H1 (cell line): Measurements from ENCODE around the gene JPT1. TPM values are rescaled to one million over a fixed set of nuclear protein-coding genes. Genes with fewer than 3 reads are reported as not detected.

Experiments used
- CTCF ChIA-PET: fragments of 300-600 bp; sonication (Branson Sonifier 250); formaldehyde crosslinking; loops from one replicate; lab custom pipeline; 2021; ENCODE audit not compliant: partially characterized antibody; lab: Charles Lee
- POLR2A ChIA-PET: fragments of 300-600 bp; sonication (Branson Sonifier 250); formaldehyde crosslinking; loops from one replicate; lab custom pipeline; 2021; ENCODE audit warnings: inconsistent platforms; ENCODE audit not compliant: partially characterized antibody; lab: Charles Lee
- DNase-seq, 2 experiments: peaks; one replicate each; pipeline versions ENCODE4 v3.0.0 to v3.0.0-alpha.2; 2010 to 2022; ENCODE audit warnings: low spot score in 2 of 2, low read depth in 1 of 2, mixed read lengths in 1 of 2
- FAIRE-seq: peaks from 2 replicates; lab custom pipeline; 2011; peaks lifted over from hg19 to GRCh38; lab: Jason Lieb, UNC
- H2AFZ ChIP-seq: 2 replicates; pipeline ENCODE4 v1.8.1; 2012; ENCODE audit warnings: low read length, inconsistent platforms
- H2AK5ac ChIP-seq: 2 replicates; pipeline ENCODE4 v1.6.1; 2013; ENCODE audit warnings: low read depth, low read length
- H2BK120ac ChIP-seq: replicated peaks from 2 replicates; pipeline ENCODE3; 2013; ENCODE audit warnings: low read depth, low read length, inconsistent platforms
- H2BK12ac ChIP-seq: 2 replicates; pipeline ENCODE4 v1.6.1; 2013; ENCODE audit warnings: low read depth, low read length
- H2BK15ac ChIP-seq: 2 replicates; pipeline ENCODE4 v1.6.1; 2013; ENCODE audit warnings: low read length
- H2BK20ac ChIP-seq: 2 replicates; pipeline ENCODE4 v1.6.1; 2013; ENCODE audit warnings: low read length
- H2BK5ac ChIP-seq: 2 replicates; pipeline ENCODE4 v1.6.1; 2013; ENCODE audit warnings: low read depth, low read length
- H3K14ac ChIP-seq: 2 replicates; pipeline ENCODE4 v1.6.1; 2013; ENCODE audit warnings: inconsistent platforms; ENCODE audit not compliant: insufficient read length
- H3K18ac ChIP-seq: 2 replicates; pipeline ENCODE4 v1.6.1; 2013; ENCODE audit warnings: low read length; ENCODE audit errors: extremely low read depth
- H3K23ac ChIP-seq: 2 replicates; pipeline ENCODE4 v1.6.1; 2013; ENCODE audit warnings: inconsistent platforms; ENCODE audit not compliant: insufficient read length
- H3K23me2 ChIP-seq: 2 replicates; pipeline ENCODE4 v1.6.1; 2013; ENCODE audit warnings: low read depth, low read length
- H3K27ac ChIP-seq: 2 replicates; pipeline ENCODE4 v1.6.1; 2011; ENCODE audit warnings: low read depth, low read length, inconsistent platforms
- H3K27me3 ChIP-seq, 4 experiments: replicated peaks in 1 of 4; 1 replicate in 1 of 4; 2 replicates in 3 of 4; pipeline versions ENCODE4 v1.6.1 to v1.8.1; 2011 to 2013; ENCODE audit warnings: low read length in 3 of 4, mild to moderate bottlenecking in 3 of 4, inconsistent platforms in 2 of 4, mixed read lengths in 2 of 4, moderate library complexity in 1 of 4; ENCODE audit not compliant: control insufficient read depth in 3 of 4, insufficient read depth in 3 of 4; ENCODE audit errors: extremely low read depth in 1 of 4
- H3K36me3 ChIP-seq, 4 experiments: 2 replicates each; pipeline versions ENCODE4 v1.6.1 to v1.8.1; 2011 to 2013; ENCODE audit warnings: mild to moderate bottlenecking in 4 of 4, low read length in 3 of 4, moderate library complexity in 2 of 4, control low read depth in 1 of 4, inconsistent platforms in 1 of 4; ENCODE audit not compliant: insufficient read depth in 4 of 4, control insufficient read depth in 2 of 4
- H3K4ac ChIP-seq: replicated peaks from 2 replicates; pipeline ENCODE3; 2013; ENCODE audit warnings: low read length, low read depth, mixed read lengths, inconsistent platforms; ENCODE audit not compliant: insufficient read length
- H3K4me1 ChIP-seq, 4 experiments: replicated peaks in 1 of 4; 1 replicate in 1 of 4; 2 replicates in 3 of 4; pipeline versions ENCODE4 v1.6.1 to v1.8.1; 2011 to 2013; ENCODE audit warnings: low read length in 3 of 4, inconsistent platforms in 2 of 4, mixed read lengths in 1 of 4; ENCODE audit not compliant: insufficient read depth in 4 of 4, control insufficient read depth in 3 of 4
- H3K4me2 ChIP-seq, 2 experiments: 2 replicates each; pipeline versions ENCODE4 v1.6.1 to v1.8.1; 2011 to 2013; ENCODE audit warnings: low read depth in 2 of 2, low read length in 2 of 2, control low read depth in 1 of 2, inconsistent platforms in 1 of 2, mild to moderate bottlenecking in 1 of 2; ENCODE audit not compliant: insufficient read depth in 1 of 2
- H3K4me3 ChIP-seq, 4 experiments: fragments of 200-600, 300-600 bp in 1 of 4; sonication (generic), shearing (Covaris generic), sonication (Bioruptor Twin) in 1 of 4; 2 replicates each; pipeline versions ENCODE4 v1.5.1 to v1.8.1; 2011 to 2016; ENCODE audit warnings: low read length in 4 of 4, low read depth in 3 of 4, control low read depth in 2 of 4, inconsistent platforms in 2 of 4, mild to moderate bottlenecking in 2 of 4, mixed read lengths in 1 of 4, moderate library complexity in 1 of 4; ENCODE audit not compliant: insufficient read depth in 2 of 4; ENCODE audit errors: extremely low read depth in 1 of 4
- H3K56ac ChIP-seq: replicated peaks from 2 replicates; pipeline ENCODE3; 2013; ENCODE audit warnings: low read depth, mild to moderate bottlenecking, mixed read lengths, low read length, inconsistent platforms; ENCODE audit not compliant: insufficient read length
- H3K79me1 ChIP-seq: 2 replicates; pipeline ENCODE4 v1.6.1; 2013; ENCODE audit warnings: low read depth, low read length, control low read depth
- H3K79me2 ChIP-seq, 2 experiments: 2 replicates each; pipeline versions ENCODE4 v1.6.1 to v1.8.1; 2012 to 2013; ENCODE audit warnings: low read length in 2 of 2, mild to moderate bottlenecking in 2 of 2, inconsistent platforms in 1 of 2; ENCODE audit not compliant: insufficient read depth in 2 of 2, control insufficient read depth in 1 of 2
- H3K9ac ChIP-seq, 4 experiments: replicated peaks in 1 of 4; 1 replicate in 1 of 4; 2 replicates in 3 of 4; pipeline versions ENCODE4 v1.6.1 to v1.8.1; 2011 to 2013; ENCODE audit warnings: low read depth in 3 of 4, low read length in 3 of 4, control low read depth in 2 of 4, mild to moderate bottlenecking in 2 of 4, moderate library complexity in 2 of 4, inconsistent platforms in 1 of 4; ENCODE audit errors: extremely low read depth in 1 of 4
- H3K9me3 ChIP-seq, 2 experiments: 2 replicates each; pipeline versions ENCODE4 v1.6.1 to v1.8.1; 2012 to 2013; ENCODE audit warnings: mild to moderate bottlenecking in 2 of 2, moderate library complexity in 2 of 2, control low read depth in 1 of 2, inconsistent platforms in 1 of 2, low read depth in 1 of 2, low read length in 1 of 2, mixed read lengths in 1 of 2; ENCODE audit not compliant: insufficient read depth in 2 of 2
- H4K20me1 ChIP-seq, 2 experiments: replicated peaks in 1 of 2; 2 replicates each; pipeline versions ENCODE3 to v1.8.1; 2011 to 2013; ENCODE audit warnings: inconsistent platforms in 2 of 2, low read length in 2 of 2, mild to moderate bottlenecking in 1 of 2; ENCODE audit not compliant: insufficient read depth in 2 of 2, control insufficient read depth in 1 of 2
- H4K5ac ChIP-seq: 2 replicates; pipeline ENCODE4 v1.6.1; 2013; ENCODE audit warnings: low read length, low read depth, mixed read lengths, inconsistent platforms; ENCODE audit not compliant: insufficient read length
- H4K8ac ChIP-seq: 2 replicates; pipeline ENCODE4 v1.8.0; 2013; ENCODE audit warnings: mild to moderate bottlenecking, moderate library complexity, low read length, inconsistent platforms; ENCODE audit not compliant: insufficient read depth; ENCODE audit errors: extremely low read depth
- H4K91ac ChIP-seq: replicated peaks from 2 replicates; pipeline ENCODE3; 2013; ENCODE audit warnings: low read length, mixed read lengths, inconsistent platforms; ENCODE audit not compliant: insufficient read length
- NRF1 ChIP-seq: IDR thresholded peaks from 2 replicates; pipeline ENCODE4 v1.6.1; 2011; ENCODE audit warnings: mild to moderate bottlenecking, low read depth, low read length, improper control_type of control experiment
- POLR2AphosphoS5 ChIP-seq: IDR thresholded peaks from 2 replicates; pipeline ENCODE4 v1.6.1; 2011; ENCODE audit warnings: low read depth, low read length
- RBBP5 ChIP-seq: IDR thresholded peaks from 2 replicates; pipeline ENCODE4 v1.7.1; 2012; ENCODE audit warnings: low read depth, mild to moderate bottlenecking, inconsistent platforms, low read length, moderate library complexity, borderline replicate concordance
- SP2 ChIP-seq: IDR thresholded peaks from 2 replicates; pipeline ENCODE4 v1.6.1; 2012; ENCODE audit warnings: mild to moderate bottlenecking, low read length, inconsistent platforms
- WGBS, 2 experiments: shearing (Covaris generic) in 1 of 2; methylation state at CpG; one replicate each; pipeline versions ENCODE4 v1.1.6 to v1.1.7; 2013 to 2015; ENCODE audit warnings: low lambda C conversion rate in 2 of 2, mixed read lengths in 2 of 2, inconsistent platforms in 1 of 2, low coverage in 1 of 2, missing lambda C conversion rate in 1 of 2; ENCODE audit not compliant: insufficient replicate concordance in 2 of 2, insufficient coverage in 1 of 2, insufficient read length in 1 of 2; ENCODE audit errors: extremely low coverage in 1 of 2, missing lambda C conversion rate in 1 of 2; 5-methylcytosine and 5-hydroxymethylcytosine counted together
- polyA plus RNA-seq, 7 experiments: library from polyadenylated mRNA; depleted of rRNA in 3 of 7; stranded (reverse) in 5 of 7; unstranded in 2 of 7; fragments of >200 nt in 5 of 7; fragments of 200-250 nt in 2 of 7; gene quantifications; 1 replicate in 5 of 7; 2 replicates in 1 of 7; 4 replicates in 1 of 7; pipeline versions ENCODE4 v1.2.1 to v1.2.3, GENCODE V29; 2011 to 2013; ENCODE audit warnings: missing spikeins in 2 of 7, mixed read lengths in 2 of 7
- total RNA-seq: library from RNA; stranded (reverse); fragmentation: NEBNext Ultra II Directional; extraction: Animal tissue kit (Norgen Biotek cat#: 25700); gene quantifications from 2 replicates; pipeline ENCODE4 v1.2.1, GENCODE V29; 2021

JPT1 gene
- total and polyA plus RNA-seq, 2 of the 8 experiments (the other 6 are each of a cell fraction or from before 2014, with no cell fraction given): 154 to 369 TPM

- H4K91ac ChIP-seq: no peak overlapping the region
- H4K20me1 ChIP-seq: peaks cover 12 to 15% of the 10 kb centered on the region in 2 experiments
- no peaks in the 10 kb centered on the region for H3K9me3 ChIP-seq
- H3K4me3 ChIP-seq: no peak overlapping the region
- 97% methylated on average over 9 of the region's 11 CpGs; no CpG with 5 or more reads in 1 of the 2 experiments for WGBS, 2 experiments
- H2BK15ac ChIP-seq: no peak overlapping the region
- no peak overlapping the region for H3K4me2 ChIP-seq
- no peak overlapping the region for H2BK5ac ChIP-seq
- H3K14ac ChIP-seq: no peak overlapping the region
- no peak overlapping the region for H2BK120ac ChIP-seq
- peaks cover 25 to 93% (median 47%) of the 10 kb centered on the region in 4 experiments for H3K36me3 ChIP-seq
- no peak overlapping the region for H4K5ac ChIP-seq
- no peak overlapping the region for H2AK5ac ChIP-seq
- no peak overlapping the region for H3K4ac ChIP-seq
- POLR2A ChIA-PET: interaction anchor here (1.0 to 14.7 kb wide), 11 partner anchors 8 to 65 kb away, joined by 3 to 213 read pairs (median 6); partner anchors contain the start of genes ARMC7, JPT1 and SUMO2
- H3K27ac ChIP-seq: no peak overlapping the region
- no peak overlapping the region for H3K9ac ChIP-seq
- no peak overlapping the region for H3K23ac ChIP-seq
- FAIRE-seq (no peak), DNase-seq (no peak)
- H4K8ac ChIP-seq: no peak overlapping the region
- no peaks in the 10 kb centered on the region for H3K27me3 ChIP-seq
- no peak overlapping the region for H3K56ac ChIP-seq
- no peak overlapping the region for H2BK12ac ChIP-seq
- no peak overlapping the region for H2AFZ ChIP-seq
- no peak overlapping the region for H3K18ac ChIP-seq
- CTCF ChIA-PET: interaction anchor here (0.6 to 2.4 kb wide), 5 partner anchors 8 to 75 kb away, joined by 3 to 7 read pairs (median 3); no protein-coding TSS in a partner anchor
- H2BK20ac ChIP-seq: no peak overlapping the region
- no peaks in the 10 kb centered on the region; a peak in 1 of 7 replicates for H3K4me1 ChIP-seq
- no peaks in the 10 kb centered on the region; the same call in 1 of the 2 replicates for H3K79me1 ChIP-seq
- peaks cover 10 to 86% of the 10 kb centered on the region in 2 experiments for H3K79me2 ChIP-seq
- no peaks in the 10 kb centered on the region for H3K23me2 ChIP-seq
- TF ChIP-seq NRF1: no peak
- TF ChIP-seq RBBP5: no peak
- peak; percentile 20; the same call in 1 of the 2 replicates for TF ChIP-seq POLR2AphosphoS5
- no peak for TF ChIP-seq SP2
These were observed 20.7 kb upstream of the JPT1 start for GRCh38 chr17:75174996-75175395.
